GM08714 (cell line): ENCODE measurements around the gene ANKEF1.
"Not testable (repeated sequence)": the region's sequence is repeated elsewhere in the genome, so short reads cannot be mapped to it uniquely, and the experiment has no call there.

Source experiments
- H3K4me3 ChIP-seq: fragments of 200-500 bp; sonication (Bioruptor generic); 2 replicates; pipeline ENCODE4 v1.5.1; 2014; ENCODE audit warnings: mild to moderate bottlenecking, low read length, inconsistent platforms
- ZNF274 ChIP-seq: IDR thresholded peaks from 2 replicates; pipeline ENCODE4 v1.6.1; 2012; ENCODE audit warnings: mild to moderate bottlenecking, low read depth, low read length

ANKEF1 gene

DNA sequence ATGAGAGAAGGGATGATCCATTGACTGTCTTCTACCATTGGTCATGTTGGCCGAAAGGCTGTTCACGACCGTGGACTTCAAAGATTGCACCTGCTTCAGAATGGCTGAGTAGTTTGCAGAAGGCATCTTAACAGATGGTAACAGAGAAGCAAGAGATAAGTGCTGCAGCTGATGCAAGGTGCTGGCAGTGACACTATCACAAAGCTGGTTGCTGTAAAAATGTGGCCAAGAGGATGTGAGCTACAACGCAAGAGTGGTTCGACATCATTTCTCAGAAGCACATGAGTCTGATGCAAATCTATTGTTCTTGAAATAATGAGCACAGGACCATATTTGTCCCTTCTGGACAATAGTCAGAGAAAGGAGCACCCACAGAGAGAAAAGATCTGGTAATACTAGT is 27.0 kb upstream of the ANKEF1 start:
- no peak for TF ChIP-seq ZNF274
- no peak overlapping the region for H3K4me3 ChIP-seq

DNA sequence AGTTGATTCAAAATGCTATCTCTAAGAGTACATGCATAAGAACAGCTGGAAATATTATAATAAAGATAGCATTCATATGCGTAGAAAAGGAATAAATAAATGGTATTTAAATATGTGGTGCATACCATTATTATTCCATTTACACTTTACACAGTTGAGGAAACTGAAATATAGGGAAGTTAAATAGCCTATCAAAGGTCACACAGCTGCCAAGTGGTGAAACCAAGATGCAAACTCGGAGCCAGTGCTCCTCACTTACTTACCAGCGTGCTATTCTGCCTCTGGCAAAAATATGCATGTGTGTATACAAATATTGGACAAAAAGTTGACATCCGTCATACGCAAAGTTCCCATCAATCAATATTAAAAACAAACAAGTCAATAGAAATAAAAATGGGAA is 22.3 kb upstream of the ANKEF1 start:
- no peak for TF ChIP-seq ZNF274
- H3K4me3 ChIP-seq: no peak overlapping the region

DNA sequence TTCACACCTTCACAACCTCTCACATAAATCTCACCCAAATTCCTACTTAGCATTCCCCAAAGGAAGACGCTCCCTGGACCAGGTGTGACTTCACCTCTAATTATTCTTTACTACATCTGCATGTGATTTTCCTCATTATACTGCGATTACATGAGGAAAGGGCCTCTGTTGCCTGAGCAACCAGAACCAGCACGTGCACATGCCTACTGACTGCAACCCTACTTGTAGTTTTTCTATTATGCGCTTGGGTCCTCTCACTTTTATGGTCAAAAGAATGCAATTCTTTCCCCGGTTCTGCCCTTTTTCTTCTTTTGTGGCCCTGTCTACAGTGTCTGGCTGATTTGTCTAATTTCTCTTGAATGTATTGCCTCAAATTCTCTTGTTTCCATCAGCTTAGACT is 20.4 kb upstream of the ANKEF1 start:
- H3K4me3 ChIP-seq: no peak overlapping the region
- TF ChIP-seq ZNF274: no peak

DNA sequence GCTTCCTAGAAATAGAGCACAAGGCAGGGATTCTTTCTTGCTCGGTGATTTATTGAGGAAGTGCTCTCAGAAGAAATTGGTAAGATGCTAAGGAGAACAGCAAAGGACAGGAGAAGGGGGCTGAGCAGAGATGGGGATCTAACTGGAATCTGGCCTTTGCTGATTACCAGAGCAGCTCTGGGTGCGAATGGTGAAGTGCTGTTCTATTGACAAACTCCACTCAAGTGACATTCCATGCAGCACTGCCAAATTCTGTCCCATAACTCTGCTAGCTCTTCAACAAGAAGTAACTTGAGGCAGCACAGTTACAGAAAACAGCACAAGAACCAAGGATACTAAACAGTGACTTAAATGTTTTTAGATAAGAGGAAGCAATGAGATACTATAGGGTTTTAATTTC is 13.8 kb upstream of the ANKEF1 start:
- no peak for TF ChIP-seq ZNF274
- H3K4me3 ChIP-seq: no peak overlapping the region

DNA sequence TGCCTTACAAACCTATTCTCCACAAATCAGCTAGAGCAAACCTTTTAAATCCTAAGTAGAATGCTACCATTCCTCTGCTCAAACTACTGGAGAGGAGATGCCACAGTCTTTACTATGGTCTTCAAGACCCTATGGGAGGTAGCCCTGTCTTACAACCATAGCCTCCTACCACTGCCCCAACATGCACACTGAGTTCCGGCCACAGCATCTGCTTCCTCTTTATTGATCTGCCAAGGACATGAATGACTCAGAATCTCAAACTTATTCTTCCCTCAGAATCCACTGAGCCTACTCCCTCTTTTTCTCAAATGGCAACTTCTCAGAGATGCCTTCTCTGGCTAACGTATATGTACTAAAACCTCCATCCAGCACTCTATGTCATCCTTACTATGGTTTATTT is 12.2 kb upstream of the ANKEF1 start:
- H3K4me3 ChIP-seq: no peak overlapping the region
- TF ChIP-seq ZNF274: no peak

DNA sequence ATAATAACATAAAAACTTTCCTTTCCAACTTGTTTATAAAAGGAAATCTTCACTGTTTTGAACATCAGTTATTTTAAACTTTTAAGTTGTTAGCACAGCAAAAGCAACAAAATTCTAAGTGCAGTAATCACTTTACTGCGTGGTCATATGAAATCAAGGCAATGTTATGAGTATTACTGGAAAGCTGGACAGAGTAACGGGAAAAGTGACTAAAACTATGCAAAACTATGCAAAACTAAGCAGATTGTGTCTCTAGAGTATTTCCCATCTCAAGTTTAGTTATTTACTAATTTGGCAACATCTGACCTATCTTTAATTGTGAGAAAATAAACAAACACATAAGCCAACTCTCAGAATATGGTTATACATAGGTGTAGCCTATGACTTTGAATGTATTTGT is 10.9 kb upstream of the ANKEF1 start:
- TF ChIP-seq ZNF274: no peak

DNA sequence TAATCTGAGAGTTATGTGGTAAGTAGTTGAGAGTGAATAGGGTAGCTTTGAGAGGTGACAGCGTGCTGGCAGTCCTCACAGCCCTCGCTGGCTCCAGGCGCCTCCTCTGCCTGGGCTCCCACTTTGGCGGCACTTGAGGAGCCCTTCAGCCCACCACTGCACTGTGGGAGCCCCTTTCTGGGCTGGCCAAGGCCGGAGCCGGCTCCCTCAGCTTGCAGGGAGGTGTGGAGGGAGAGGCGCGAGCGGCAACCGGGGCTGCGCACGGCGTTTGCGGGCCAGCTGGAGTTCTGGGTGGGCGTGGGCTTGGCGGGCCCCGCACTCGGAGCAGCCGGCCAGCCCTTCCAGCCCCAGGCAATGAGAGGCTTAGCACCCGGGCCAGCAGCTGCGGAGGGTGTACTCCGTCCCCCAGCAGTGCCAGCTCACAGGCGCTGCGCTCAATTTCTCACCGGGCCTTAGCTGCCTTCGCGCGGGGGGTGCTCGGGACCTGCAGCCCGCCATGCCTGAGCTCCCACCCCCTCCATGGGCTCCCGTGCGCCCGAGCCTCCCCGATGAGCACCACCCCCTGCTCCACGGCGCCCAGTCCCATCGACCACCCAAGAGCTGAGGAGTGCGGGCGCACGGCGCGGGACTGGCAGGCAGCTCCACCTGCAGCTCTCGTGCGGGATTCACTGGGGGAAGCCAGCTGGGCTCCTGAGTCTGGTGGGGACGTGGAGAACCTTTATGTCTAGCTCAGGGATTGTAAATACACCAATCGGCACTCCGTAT is 3.2 kb upstream of the ANKEF1 start:
- H3K4me3 ChIP-seq: not testable (repeated sequence)

More for the DNA sequence above, 10.9 kb upstream of the ANKEF1 start:
- H3K4me3 ChIP-seq: no peak overlapping the region

- not testable (repeated sequence) for H3K4me3 ChIP-seq
Measured at GRCh38 chr20:10032269-10032668, 2.5 kb upstream of the ANKEF1 start.

- H3K4me3 ChIP-seq: no peak overlapping the region
- TF ChIP-seq ZNF274: no peak
Measured at GRCh38 chr20:10033905-10034650, 709 bp upstream of the ANKEF1 start.

- H3K4me3 ChIP-seq: not testable (repeated sequence)
Measured at GRCh38 chr20:10036321-10036720, 1.5 kb downstream of the ANKEF1 start.

DNA sequence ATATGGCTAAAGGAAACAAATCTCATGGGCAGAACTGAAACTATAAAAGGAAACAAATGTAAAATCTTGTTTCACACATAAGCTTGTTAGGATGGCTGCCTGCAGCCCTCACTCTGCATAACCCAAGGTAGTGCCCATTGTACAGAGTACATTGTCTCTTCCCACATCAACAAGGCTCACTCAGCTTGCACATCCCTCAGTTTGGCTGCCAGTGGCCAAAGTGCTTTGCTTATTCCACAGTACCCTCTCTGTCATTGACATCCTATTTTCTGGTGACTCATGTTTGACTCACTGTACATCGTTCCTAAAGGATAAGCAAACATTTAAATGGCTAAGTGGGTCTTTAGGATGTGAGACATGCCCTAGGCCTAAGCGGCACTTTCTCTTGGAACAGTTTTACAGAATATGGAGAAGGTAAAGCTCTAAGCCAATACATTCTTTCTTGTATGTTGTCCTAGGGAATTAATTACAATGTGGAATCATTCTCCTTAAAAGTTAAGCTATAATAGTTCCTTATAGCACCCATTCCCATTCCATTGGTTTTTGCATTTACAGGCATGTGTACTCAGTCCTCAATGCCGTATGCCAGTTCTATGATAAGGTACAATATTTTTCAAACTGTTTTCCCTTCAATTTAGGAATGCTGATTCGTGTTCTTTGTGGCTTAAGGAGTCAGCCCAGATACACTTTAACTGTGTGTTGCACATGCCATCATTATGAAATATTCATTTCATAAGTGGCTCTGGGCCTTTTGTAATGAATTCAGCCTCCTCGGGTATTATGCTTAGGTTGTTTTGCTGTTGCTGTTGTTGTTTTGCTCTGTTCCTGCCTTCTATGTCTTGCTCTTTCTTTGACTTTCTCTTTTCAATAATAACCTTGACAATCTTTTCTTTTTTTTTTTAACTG is 5.5 kb downstream of the ANKEF1 start:
- no peak overlapping the region for H3K4me3 ChIP-seq
- TF ChIP-seq ZNF274: no peak

- no peak for TF ChIP-seq ZNF274
- H3K4me3 ChIP-seq: no peak overlapping the region
Measured at GRCh38 chr20:10042086-10042485, 7.3 kb downstream of the ANKEF1 start.

DNA sequence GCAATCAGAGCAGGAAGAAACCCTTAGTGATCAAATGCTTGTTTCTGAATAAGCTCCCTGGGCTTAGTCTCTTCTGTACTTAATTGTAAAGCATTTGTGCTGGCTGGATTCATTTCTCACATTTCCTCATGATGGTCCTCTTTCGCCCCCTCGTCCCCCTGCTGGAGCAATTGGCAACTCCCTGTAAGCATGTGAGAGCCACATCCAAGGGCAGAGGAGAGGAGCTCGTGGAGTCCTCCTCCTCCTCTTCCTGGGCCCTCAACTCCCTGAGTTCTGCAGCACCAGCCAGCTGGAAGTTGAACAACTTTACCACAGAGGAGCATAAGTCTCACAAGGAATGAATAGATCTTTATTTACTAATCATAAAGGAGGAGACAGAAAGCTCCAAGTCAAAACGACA is 12.6 kb downstream of the ANKEF1 start:
- no peak for TF ChIP-seq ZNF274

GRCh38 chr20:10051185-10051584 is 16.4 kb downstream of the ANKEF1 start:
- no peak overlapping the region for H3K4me3 ChIP-seq
- TF ChIP-seq ZNF274: no peak

More for the DNA sequence above, 12.6 kb downstream of the ANKEF1 start:
- H3K4me3 ChIP-seq: no peak overlapping the region

- TF ChIP-seq ZNF274: no peak
- no peak overlapping the region for H3K4me3 ChIP-seq
Measured at GRCh38 chr20:10059006-10059405, 24.2 kb downstream of the ANKEF1 start.
